ENCODE results near the gene TOR3A.

DNA sequence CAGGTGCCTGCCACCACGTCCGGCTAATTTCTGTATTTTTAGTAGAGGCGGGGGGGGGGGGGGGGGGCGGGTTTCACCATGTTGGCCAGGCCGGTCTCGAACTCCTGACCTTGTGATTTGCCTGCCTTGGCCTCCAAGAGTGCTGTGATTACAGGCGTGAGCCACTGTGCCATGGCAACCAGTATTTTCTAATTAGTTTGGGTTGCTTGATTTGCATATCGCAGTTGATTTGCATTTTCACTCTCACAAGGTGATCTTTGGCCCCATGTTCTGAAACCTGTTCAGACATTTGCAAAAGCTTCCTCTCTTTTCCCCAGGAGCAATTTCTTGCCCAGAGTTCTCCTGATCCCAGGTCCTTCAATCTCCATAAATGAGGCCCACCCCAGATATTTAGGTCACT is 1.7 kb downstream of the TOR3A start:
- TF ChIP-seq POLR2A (IDR thresholded peaks at IDR 0.05) = no peak
- TF ChIP-seq, protein P1, sequence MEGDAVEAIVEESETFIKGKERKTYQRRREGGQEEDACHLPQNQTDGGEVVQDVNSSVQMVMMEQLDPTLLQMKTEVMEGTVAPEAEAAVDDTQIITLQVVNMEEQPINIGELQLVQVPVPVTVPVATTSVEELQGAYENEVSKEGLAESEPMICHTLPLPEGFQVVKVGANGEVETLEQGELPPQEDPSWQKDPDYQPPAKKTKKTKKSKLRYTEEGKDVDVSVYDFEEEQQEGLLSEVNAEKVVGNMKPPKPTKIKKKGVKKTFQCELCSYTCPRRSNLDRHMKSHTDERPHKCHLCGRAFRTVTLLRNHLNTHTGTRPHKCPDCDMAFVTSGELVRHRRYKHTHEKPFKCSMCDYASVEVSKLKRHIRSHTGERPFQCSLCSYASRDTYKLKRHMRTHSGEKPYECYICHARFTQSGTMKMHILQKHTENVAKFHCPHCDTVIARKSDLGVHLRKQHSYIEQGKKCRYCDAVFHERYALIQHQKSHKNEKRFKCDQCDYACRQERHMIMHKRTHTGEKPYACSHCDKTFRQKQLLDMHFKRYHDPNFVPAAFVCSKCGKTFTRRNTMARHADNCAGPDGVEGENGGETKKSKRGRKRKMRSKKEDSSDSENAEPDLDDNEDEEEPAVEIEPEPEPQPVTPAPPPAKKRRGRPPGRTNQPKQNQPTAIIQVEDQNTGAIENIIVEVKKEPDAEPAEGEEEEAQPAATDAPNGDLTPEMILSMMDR (IDR thresholded peaks at IDR 0.05) = no peak
